ENCODE measurements around the gene CFAP61. TPM values are rescaled to one million over a fixed set of nuclear protein-coding genes. Genes with fewer than 3 reads are reported as not detected.
"Not testable (repeated sequence)": the region's sequence is repeated elsewhere in the genome, so short reads cannot be mapped to it uniquely, and the experiment has no call there.

Gene CFAP61
- total RNA-seq, 4 donors from 2014 or later = not detected

- no peak for DNase-seq (ENCODE audit: extremely low spot score)
- H3K4me1 ChIP-seq = no peaks in the 10 kb centered on the region
- no peak overlapping the region for H3K27ac ChIP-seq (replicated peaks in 1 of 4)
- no peaks in the 10 kb centered on the region for H3K27me3 ChIP-seq
- no peaks in the 10 kb centered on the region for H3K36me3 ChIP-seq
- no peaks in the 10 kb centered on the region for H3K9me3 ChIP-seq
- no peak for TF ChIP-seq POLR2AphosphoS5 (IDR thresholded peaks at IDR 0.05)
- TF ChIP-seq, protein P1, sequence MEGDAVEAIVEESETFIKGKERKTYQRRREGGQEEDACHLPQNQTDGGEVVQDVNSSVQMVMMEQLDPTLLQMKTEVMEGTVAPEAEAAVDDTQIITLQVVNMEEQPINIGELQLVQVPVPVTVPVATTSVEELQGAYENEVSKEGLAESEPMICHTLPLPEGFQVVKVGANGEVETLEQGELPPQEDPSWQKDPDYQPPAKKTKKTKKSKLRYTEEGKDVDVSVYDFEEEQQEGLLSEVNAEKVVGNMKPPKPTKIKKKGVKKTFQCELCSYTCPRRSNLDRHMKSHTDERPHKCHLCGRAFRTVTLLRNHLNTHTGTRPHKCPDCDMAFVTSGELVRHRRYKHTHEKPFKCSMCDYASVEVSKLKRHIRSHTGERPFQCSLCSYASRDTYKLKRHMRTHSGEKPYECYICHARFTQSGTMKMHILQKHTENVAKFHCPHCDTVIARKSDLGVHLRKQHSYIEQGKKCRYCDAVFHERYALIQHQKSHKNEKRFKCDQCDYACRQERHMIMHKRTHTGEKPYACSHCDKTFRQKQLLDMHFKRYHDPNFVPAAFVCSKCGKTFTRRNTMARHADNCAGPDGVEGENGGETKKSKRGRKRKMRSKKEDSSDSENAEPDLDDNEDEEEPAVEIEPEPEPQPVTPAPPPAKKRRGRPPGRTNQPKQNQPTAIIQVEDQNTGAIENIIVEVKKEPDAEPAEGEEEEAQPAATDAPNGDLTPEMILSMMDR (IDR thresholded peaks at IDR 0.05) = no peak
- TF ChIP-seq POLR2A (IDR thresholded peaks at IDR 0.05; ENCODE audit: low read depth) = no peak
- TF ChIP-seq EP300 (IDR thresholded peaks at IDR 0.05) = no peak
- no peak overlapping the region for H3K4me3 ChIP-seq
- intact Hi-C loops (cut with DNase I) = no loop called here
Observed at GRCh38 chr20:20102716-20103258, 50.5 kb downstream of the CFAP61 start.

- Histone ChIP-seq H3K27me3 (no peaks in the 10 kb centered on the region), H3K9me3 (no peaks in the 10 kb centered on the region), H3K4me3 (no peak overlapping the region), H3K27ac (replicated peaks in 1 of 4) (no peak overlapping the region), H3K36me3 (no peaks in the 10 kb centered on the region), H3K4me1 (no peaks in the 10 kb centered on the region)
- intact Hi-C loops (cut with DNase I) = no loop called here
- no peak for DNase-seq (ENCODE audit: extremely low spot score)
- 76% methylated on average over 2 of the region's 2 CpGs for WGBS
- TF ChIP-seq POLR2AphosphoS5 (IDR thresholded peaks at IDR 0.05) (no peak), EP300 (IDR thresholded peaks at IDR 0.05) (no peak), POLR2A (IDR thresholded peaks at IDR 0.05; ENCODE audit: low read depth) (no peak)
- TF ChIP-seq, protein P1 (IDR thresholded peaks at IDR 0.05) = no peak
Observed at GRCh38 chr20:20103486-20103885, 51.2 kb downstream of the CFAP61 start.

- 68% methylated on average over 1 of the region's 1 CpG for WGBS
- H3K27ac ChIP-seq (replicated peaks in 1 of 4); intact Hi-C loops (cut with DNase I); DNase-seq (ENCODE audit: extremely low spot score); H3K4me1 ChIP-seq; H3K36me3 ChIP-seq; H3K4me3 ChIP-seq; H3K27me3 ChIP-seq: not testable (repeated sequence)
- peaks cover 0 to 11% (median 4%) of the 10 kb centered on the region in 4 donors for H3K9me3 ChIP-seq
Observed at GRCh38 chr20:20123187-20123586, 70.9 kb downstream of the CFAP61 start.

GRCh38 chr20:20130399-20130798, 78.1 kb downstream of the CFAP61 start:
- Histone ChIP-seq H3K9me3 (peaks cover 0 to 37% (median 8%) of the 10 kb centered on the region in 4 donors), H3K27me3 (no peaks in the 10 kb centered on the region), H3K4me3 (no peak overlapping the region), H3K27ac (replicated peaks in 1 of 4) (no peak overlapping the region), H3K4me1 (no peaks in the 10 kb centered on the region), H3K36me3 (no peaks in the 10 kb centered on the region)
- no peak for DNase-seq (ENCODE audit: extremely low spot score)
- TF ChIP-seq, protein P1 (IDR thresholded peaks at IDR 0.05) = no peak
- TF ChIP-seq POLR2AphosphoS5 (IDR thresholded peaks at IDR 0.05) (no peak), POLR2A (IDR thresholded peaks at IDR 0.05; ENCODE audit: low read depth) (no peak), EP300 (IDR thresholded peaks at IDR 0.05) (no peak)
- intact Hi-C loops (cut with DNase I) = no loop called here

GRCh38 chr20:20134941-20135575, 82.7 kb downstream of the CFAP61 start:
- H3K4me3 ChIP-seq = no peak overlapping the region
- DNase-seq (ENCODE audit: extremely low spot score) = no peak
- H3K27ac ChIP-seq (replicated peaks in 1 of 4) = no peak overlapping the region
- no peaks in the 10 kb centered on the region for H3K36me3 ChIP-seq
- no peaks in the 10 kb centered on the region for H3K27me3 ChIP-seq
- peaks cover 0 to 4% (median 0%) of the 10 kb centered on the region in 4 donors for H3K4me1 ChIP-seq
- intact Hi-C loops (cut with DNase I) = no loop called here
- WGBS = 38% methylated on average over 1 of the region's 1 CpG
- TF ChIP-seq, protein P1 (IDR thresholded peaks at IDR 0.05) = no peak
- TF ChIP-seq POLR2AphosphoS5 (IDR thresholded peaks at IDR 0.05) (no peak), EP300 (IDR thresholded peaks at IDR 0.05) (no peak), POLR2A (IDR thresholded peaks at IDR 0.05; ENCODE audit: low read depth) (no peak)
- H3K9me3 ChIP-seq = peaks cover 0 to 35% (median 10%) of the 10 kb centered on the region in 4 donors
